Keratinocyte (primary cell): Measurements from ENCODE around the gene ERG.

ENCODE experiments used
- EZH2 ChIP-seq: IDR thresholded peaks from one replicate; pipeline ENCODE4 v1.6.1; 2012; ENCODE audit warnings: inconsistent platforms, mild to moderate bottlenecking, low read length, moderate library complexity
- TF ChIP-seq, protein P1 (sequence below), 3 experiments: IDR thresholded peaks in 1 of 3; conservative IDR thresholded peaks in 1 of 3; optimal IDR thresholded peaks in 1 of 3; 2 replicates in 2 of 3; 3 replicates in 1 of 3; pipeline versions ENCODE3 to v1.5.1; 2011; ENCODE audit warnings: low read length in 3 of 3, mild to moderate bottlenecking in 3 of 3, moderate library complexity in 2 of 3, control low read depth in 1 of 3, inconsistent platforms in 1 of 3; ENCODE audit not compliant: insufficient read depth in 2 of 3; ENCODE audit errors: extremely low read depth in 1 of 3

- no peak for TF ChIP-seq EZH2
- TF ChIP-seq, protein P1, sequence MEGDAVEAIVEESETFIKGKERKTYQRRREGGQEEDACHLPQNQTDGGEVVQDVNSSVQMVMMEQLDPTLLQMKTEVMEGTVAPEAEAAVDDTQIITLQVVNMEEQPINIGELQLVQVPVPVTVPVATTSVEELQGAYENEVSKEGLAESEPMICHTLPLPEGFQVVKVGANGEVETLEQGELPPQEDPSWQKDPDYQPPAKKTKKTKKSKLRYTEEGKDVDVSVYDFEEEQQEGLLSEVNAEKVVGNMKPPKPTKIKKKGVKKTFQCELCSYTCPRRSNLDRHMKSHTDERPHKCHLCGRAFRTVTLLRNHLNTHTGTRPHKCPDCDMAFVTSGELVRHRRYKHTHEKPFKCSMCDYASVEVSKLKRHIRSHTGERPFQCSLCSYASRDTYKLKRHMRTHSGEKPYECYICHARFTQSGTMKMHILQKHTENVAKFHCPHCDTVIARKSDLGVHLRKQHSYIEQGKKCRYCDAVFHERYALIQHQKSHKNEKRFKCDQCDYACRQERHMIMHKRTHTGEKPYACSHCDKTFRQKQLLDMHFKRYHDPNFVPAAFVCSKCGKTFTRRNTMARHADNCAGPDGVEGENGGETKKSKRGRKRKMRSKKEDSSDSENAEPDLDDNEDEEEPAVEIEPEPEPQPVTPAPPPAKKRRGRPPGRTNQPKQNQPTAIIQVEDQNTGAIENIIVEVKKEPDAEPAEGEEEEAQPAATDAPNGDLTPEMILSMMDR (optimal IDR thresholded peaks at IDR 0.05 in 1 of 3, IDR thresholded peaks at IDR 0.05 in 1 of 3, conservative IDR thresholded peaks at IDR 0.05 in 1 of 3; ENCODE audit: extremely low read depth in 1 of 3, insufficient read depth in 2 of 3, low read length in 3 of 3), result no peak
These were observed 1.8 kb upstream of the ERG start for GRCh38 chr21:38500073-38500472.
